SK-N-SH (cell line): ENCODE results near the gene RELT. TPM values are rescaled to one million over a fixed set of nuclear protein-coding genes. Genes with fewer than 3 reads are reported as not detected.

Experiments
- CTCF ChIA-PET: fragments of 300-600, 350-600 bp; formaldehyde crosslinking; extraction: SDS; loops from one replicate; lab custom pipeline; 2021; lab: Yijun Ruan, JAX
- POLR2A ChIA-PET: fragments of 350-600 bp; sonication (Branson Sonifier 250); formaldehyde crosslinking; extraction: SDS; loops from one replicate; lab custom pipeline; 2020; ENCODE audit warnings: antibody characterized with exemption, inconsistent platforms; lab: Yijun Ruan, JAX
- DNase-seq: peaks from one replicate; pipeline ENCODE4 v3.0.0; 2012
- H2AFZ ChIP-seq: fragments of 200-600 bp; sonication (generic); 2 replicates; pipeline ENCODE4 v1.8.1; 2016; ENCODE audit warnings: antibody characterized with exemption, mild to moderate bottlenecking, low read depth
- H3F3A ChIP-seq: fragments of 200-600 bp; sonication (generic); replicated peaks from 2 replicates; pipeline ENCODE3; 2016; ENCODE audit warnings: antibody characterized with exemption, mild to moderate bottlenecking; ENCODE audit not compliant: insufficient read depth
- H3K27ac ChIP-seq, 2 experiments: fragments of 200-500 bp in 1 of 2; fragments of 200-600 bp in 1 of 2; sonication (Bioruptor generic) in 1 of 2; sonication (generic), shearing (Covaris generic) in 1 of 2; 2 replicates each; pipeline versions ENCODE4 v1.5.1 to v1.6.1; 2014 to 2016; ENCODE audit warnings: low read depth in 2 of 2, inconsistent platforms in 1 of 2, low read length in 1 of 2, mild to moderate bottlenecking in 1 of 2, mixed read lengths in 1 of 2
- H3K27me3 ChIP-seq: fragments of 200-600 bp; sonication (generic), shearing (Covaris generic); 2 replicates; pipeline ENCODE4 v1.6.1; 2016; ENCODE audit warnings: mixed run types; ENCODE audit not compliant: insufficient read depth
- H3K36me3 ChIP-seq, 2 experiments: fragments of 200-500 bp in 1 of 2; fragments of 200-600 bp in 1 of 2; sonication (Bioruptor generic) in 1 of 2; sonication (generic) in 1 of 2; replicated peaks in 1 of 2; 2 replicates each; pipeline versions ENCODE3 to v1.5.1; 2014 to 2016; ENCODE audit warnings: low read length in 1 of 2, mild to moderate bottlenecking in 1 of 2; ENCODE audit not compliant: insufficient read depth in 2 of 2, control insufficient read depth in 1 of 2
- H3K4me1 ChIP-seq, 2 experiments: fragments of 200-500 bp in 1 of 2; fragments of 200-600 bp in 1 of 2; sonication (Bioruptor generic) in 1 of 2; sonication (generic), shearing (Covaris generic) in 1 of 2; 2 replicates each; pipeline versions ENCODE4 v1.5.1 to v1.6.1; 2014 to 2016; ENCODE audit warnings: low read depth in 1 of 2, low read length in 1 of 2, mixed run types in 1 of 2; ENCODE audit not compliant: insufficient read depth in 2 of 2, control insufficient read depth in 1 of 2
- H3K4me2 ChIP-seq: fragments of 200-600 bp; sonication (generic), shearing (Covaris generic); 2 replicates; pipeline ENCODE4 v1.6.1; 2017; ENCODE audit warnings: mixed run types
- H3K4me3 ChIP-seq, 2 experiments: fragments of 200-500 bp in 1 of 2; fragments of 200-600 bp in 1 of 2; sonication (Bioruptor generic) in 1 of 2; sonication (generic), shearing (Covaris generic) in 1 of 2; 2 replicates each; pipeline versions ENCODE4 v1.5.1 to v1.8.1; 2014 to 2016; ENCODE audit warnings: low read depth in 2 of 2, inconsistent platforms in 1 of 2, low read length in 1 of 2, mild to moderate bottlenecking in 1 of 2, mixed read lengths in 1 of 2, moderate library complexity in 1 of 2
- H3K79me2 ChIP-seq: fragments of 200-600 bp; sonication (generic); 2 replicates; pipeline ENCODE4 v1.8.1; 2017; ENCODE audit warnings: mild to moderate bottlenecking; ENCODE audit not compliant: insufficient read depth
- H3K9ac ChIP-seq: fragments of 200-600 bp; sonication (generic); 2 replicates; pipeline ENCODE4 v1.6.1; 2017; ENCODE audit warnings: mixed run types
- H3K9me2 ChIP-seq: fragments of 200-600 bp; sonication (generic); 2 replicates; pipeline ENCODE4 v1.6.1; 2017; ENCODE audit warnings: mixed run types
- H3K9me3 ChIP-seq: fragments of 200-600 bp; sonication (generic); 2 replicates; pipeline ENCODE4 v1.6.1; 2017; ENCODE audit warnings: mixed run types, mild to moderate bottlenecking, moderate library complexity
- H4K20me1 ChIP-seq: fragments of 200-600 bp; sonication (generic); 2 replicates; pipeline ENCODE4 v1.6.1; 2017; ENCODE audit warnings: mild to moderate bottlenecking, mixed run types; ENCODE audit not compliant: insufficient read depth
- CTCF ChIP-seq: fragments of 200-600 bp; sonication (generic); IDR thresholded peaks from 2 replicates; pipeline ENCODE4 v1.6.1; 2017; ENCODE audit warnings: antibody characterized with exemption, mild to moderate bottlenecking, moderate library complexity
- EP300 ChIP-seq, 2 experiments: IDR thresholded peaks; 2 replicates each; pipeline versions ENCODE4 v1.4.0 to v1.6.1; 2012; ENCODE audit warnings: borderline replicate concordance in 1 of 2, low read depth in 1 of 2, low read length in 1 of 2
- FOXJ3 ChIP-seq: sonication (generic); formaldehyde crosslinking; IDR thresholded peaks from 2 replicates; pipeline ENCODE4 v1.5.1; 2020; ENCODE audit warnings: mild to moderate bottlenecking, missing genetic modification reagents
- IRF3 ChIP-seq: fragments of 150-350 bp; IDR thresholded peaks from 2 replicates; pipeline ENCODE4 v1.6.1; 2016; ENCODE audit warnings: mild to moderate bottlenecking, low read depth, low read length
- MXI1 ChIP-seq: IDR thresholded peaks from 2 replicates; pipeline ENCODE4 v1.6.1; 2012; ENCODE audit warnings: mild to moderate bottlenecking, low read depth, low read length, improper control_type of control experiment
- POLR2AphosphoS5 ChIP-seq: IDR thresholded peaks from 2 replicates; pipeline ENCODE4 v1.6.1; 2012; ENCODE audit warnings: low read depth, low read length
- RAD21 ChIP-seq: IDR thresholded peaks from 2 replicates; pipeline ENCODE4 v1.6.1; 2012; ENCODE audit warnings: mild to moderate bottlenecking, low read length
- RXRA ChIP-seq: IDR thresholded peaks from 2 replicates; pipeline ENCODE4 v1.4.0; 2012; ENCODE audit warnings: low read depth, mild to moderate bottlenecking, borderline replicate concordance
- SIN3A ChIP-seq: IDR thresholded peaks from 2 replicates; pipeline ENCODE4 v1.6.1; 2012; ENCODE audit warnings: low read depth, mild to moderate bottlenecking, low read length, moderate library complexity, borderline replicate concordance
- SMC3 ChIP-seq: IDR thresholded peaks from 2 replicates; pipeline ENCODE4 v1.6.1; 2012; ENCODE audit warnings: low read depth, low read length, improper control_type of control experiment
- TEAD4 ChIP-seq: IDR thresholded peaks from 2 replicates; pipeline ENCODE4 v1.4.0; 2012; ENCODE audit warnings: mild to moderate bottlenecking, borderline replicate concordance; ENCODE audit not compliant: insufficient read depth
- USF1 ChIP-seq: IDR thresholded peaks from 2 replicates; pipeline ENCODE4 v1.4.0; 2012; ENCODE audit warnings: low read depth, borderline replicate concordance
- USF2 ChIP-seq: fragments of 150-350 bp; IDR thresholded peaks from 2 replicates; pipeline ENCODE4 v1.6.1; 2017; ENCODE audit warnings: antibody characterized with exemption, low read length, low read depth, borderline replicate concordance
- WGBS: methylation state at CpG from one replicate; pipeline ENCODE4 v1.1.6; 2017; ENCODE audit warnings: low lambda C conversion rate; 5-methylcytosine and 5-hydroxymethylcytosine counted together
- polyA plus RNA-seq, 3 experiments: library from polyadenylated mRNA; depleted of rRNA; stranded (reverse); fragments of >200 nt; gene quantifications; 2 replicates each; pipeline ENCODE4 v1.2.3, GENCODE V29; 2012

Gene RELT
- polyA plus RNA-seq, 1 of the 3 experiments (the other 2 are of a cell fraction), result 4.3 TPM

- H3K79me2 ChIP-seq, result no peaks in the 10 kb centered on the region
- H3K27me3 ChIP-seq, result no peaks in the 10 kb centered on the region
- H3K4me3 ChIP-seq, result no peak overlapping the region
- H3K9ac ChIP-seq, result no peak overlapping the region
- no peak for DNase-seq
- TF ChIP-seq SIN3A, result no peak
- TF ChIP-seq CTCF, result no peak
- no peak for TF ChIP-seq RAD21
- no peak for TF ChIP-seq FOXJ3 (CRISPR knock-in tag)
- TF ChIP-seq USF2, result no peak
- no peak for TF ChIP-seq TEAD4
- TF ChIP-seq MXI1, result no peak
- no peak for TF ChIP-seq POLR2AphosphoS5
- TF ChIP-seq SMC3, result no peak
- TF ChIP-seq IRF3, result no peak
- no peak for TF ChIP-seq EP300 (IDR thresholded peaks at IDR 0.05; ENCODE audit: borderline replicate concordance in 1 of 2, low read depth in 1 of 2, low read length in 1 of 2)
- no peak for TF ChIP-seq RXRA
- no peak for TF ChIP-seq USF1
- H3K9me3 ChIP-seq, result no peaks in the 10 kb centered on the region
- H3K27ac ChIP-seq, result no peak overlapping the region
- no peak overlapping the region for H3K4me2 ChIP-seq
- H3F3A ChIP-seq, result no peaks in the 10 kb centered on the region
- H4K20me1 ChIP-seq, result no peaks in the 10 kb centered on the region
- WGBS, result 94% methylated on average over 8 of the region's 8 CpGs
- ChIA-PET POLR2A (no interaction called here), CTCF (interaction anchor here (1.0 to 10.2 kb wide), 7 partner anchors 9 to 256 kb away, joined by 3 to 122 read pairs (median 8); no protein-coding TSS in a partner anchor)
- H3K9me2 ChIP-seq, result no peaks in the 10 kb centered on the region
- no peaks in the 10 kb centered on the region for H3K4me1 ChIP-seq
- peaks cover 9 to 41% of the 10 kb centered on the region in 2 experiments for H3K36me3 ChIP-seq
- H2AFZ ChIP-seq, result no peak overlapping the region
These were observed 28.9 kb downstream of the RELT start for GRCh38 chr11:73405146-73405510.

GRCh38 chr11:73406131-73406530 lies 29.9 kb downstream of the RELT start:
- no peaks in the 10 kb centered on the region for H3K9me3 ChIP-seq
- no peaks in the 10 kb centered on the region for H4K20me1 ChIP-seq
- peaks cover 12 to 43% of the 10 kb centered on the region in 2 experiments for H3K36me3 ChIP-seq
- no peak overlapping the region for H3K4me3 ChIP-seq
- H3K79me2 ChIP-seq, result no peaks in the 10 kb centered on the region
- H3K4me1 ChIP-seq, result no peaks in the 10 kb centered on the region
- no peak for DNase-seq
- no peak for TF ChIP-seq USF1
- ChIA-PET CTCF (interaction anchor here (0.8 to 10.2 kb wide), 6 partner anchors 8 to 255 kb away, joined by 3 to 122 read pairs (median 9); no protein-coding TSS in a partner anchor), POLR2A (no interaction called here)
- H3K27ac ChIP-seq, result no peak overlapping the region
- no peak overlapping the region for H3K9ac ChIP-seq
- no peaks in the 10 kb centered on the region for H3K9me2 ChIP-seq
- no peak overlapping the region for H2AFZ ChIP-seq
- H3K27me3 ChIP-seq, result no peaks in the 10 kb centered on the region
- H3K4me2 ChIP-seq, result no peak overlapping the region
- WGBS, result 100% methylated on average over 1 of the region's 1 CpG
- H3F3A ChIP-seq, result no peaks in the 10 kb centered on the region
